Esophagus mucosa (tissue), 1 donor: ENCODE results near the gene RAB8A. TPM values are rescaled to one million over a fixed set of nuclear protein-coding genes. Genes with fewer than 3 reads are reported as not detected.
"Not testable (repeated sequence)": the region's sequence is repeated elsewhere in the genome, so short reads cannot be mapped to it uniquely, and the experiment has no call there.

Experiments
- ATAC-seq: fragments of 200-7000 bp; cut with Tn5 transposase; one replicate; pipeline ENCODE4 v1.9.1; 2020
- total RNA-seq: library from RNA; stranded (reverse); gene quantifications from one replicate; pipeline ENCODE4 v1.2.4, GENCODE V29; 2023
- donor health status: DM: yes; HTN: yes; CAD: no.

Gene RAB8A
- total RNA-seq, 1 donor from 2014 or later, result 57.9 TPM

GRCh38 chr19:16143399-16144215, 31.9 kb downstream of the RAB8A start, which contains the start of gene HSH2D:
TSS of gene HSH2D (plus strand) at chr19:16143685. CDS start at chr19:16148751, 5,066 bp downstream.
- peak; percentile 86 for ATAC-seq

- peak; percentile 10 for ATAC-seq
These were observed 32.5 kb downstream of the RAB8A start for GRCh38 chr19:16144216-16144581.

GRCh38 chr19:16146112-16146511, 34.4 kb downstream of the RAB8A start:
- no peak for ATAC-seq

GRCh38 chr19:16148443-16149229, 36.9 kb downstream of the RAB8A start:
- peak; percentile 45 for ATAC-seq

GRCh38 chr19:16153582-16154336, 42.1 kb downstream of the RAB8A start:
- no peak for ATAC-seq

GRCh38 chr19:16154557-16154956, 42.9 kb downstream of the RAB8A start:
- no peak for ATAC-seq

GRCh38 chr19:16155128-16155527, 43.4 kb downstream of the RAB8A start:
- ATAC-seq, result no peak

GRCh38 chr19:16156904-16157303, 45.2 kb downstream of the RAB8A start:
- ATAC-seq, result no peak

- no peak for ATAC-seq
These were observed 45.9 kb downstream of the RAB8A start for GRCh38 chr19:16157601-16158000.

- no peak for ATAC-seq
These were observed 48.0 kb downstream of the RAB8A start for GRCh38 chr19:16159655-16160054.

GRCh38 chr19:16160445-16160942, 48.8 kb downstream of the RAB8A start:
- peak; percentile 22 for ATAC-seq

- peak; percentile 72 for ATAC-seq
These were observed 49.4 kb downstream of the RAB8A start for GRCh38 chr19:16160943-16161560.

- ATAC-seq, result peak; percentile 68
These were observed 50.2 kb downstream of the RAB8A start for GRCh38 chr19:16161840-16162239.

GRCh38 chr19:16164222-16164890, 52.7 kb downstream of the RAB8A start:
- no peak for ATAC-seq

GRCh38 chr19:16166417-16166816, 54.7 kb downstream of the RAB8A start:
- no peak for ATAC-seq

GRCh38 chr19:16167055-16167454, 55.4 kb downstream of the RAB8A start:
- ATAC-seq, result no peak

GRCh38 chr19:16168465-16169081, 56.9 kb downstream of the RAB8A start:
- no peak for ATAC-seq

GRCh38 chr19:16170134-16170533, 58.4 kb downstream of the RAB8A start:
- ATAC-seq, result no peak

GRCh38 chr19:16175954-16176353, 64.3 kb downstream of the RAB8A start:
- ATAC-seq, result no peak

- ATAC-seq, result not testable (repeated sequence)
These were observed 67.2 kb downstream of the RAB8A start for GRCh38 chr19:16178866-16179265.

- ATAC-seq, result no peak
These were observed 68.9 kb downstream of the RAB8A start for GRCh38 chr19:16180611-16181010.
